K562 (cell line): ENCODE data around the gene MEGF9. TPM values are rescaled to one million over a fixed set of nuclear protein-coding genes. Genes with fewer than 3 reads are reported as not detected.

ENCODE experiments used
- ARID1B ChIP-seq: fragments of 450-650 bp; IDR thresholded peaks from 2 replicates; pipeline ENCODE4 v1.6.1; 2016; ENCODE audit warnings: antibody characterized with exemption, mild to moderate bottlenecking, inconsistent platforms
- EHMT2 ChIP-seq: fragments of 450-650 bp; IDR thresholded peaks from 2 replicates; pipeline ENCODE4 v1.6.1; 2018; ENCODE audit warnings: antibody characterized with exemption
- GABPA ChIP-seq: fragments of 200-800 bp; sonication (Bioruptor generic); conservative IDR thresholded peaks from 2 replicates; pipeline ENCODE4 v1.6.1; 2016; ENCODE audit warnings: low read depth, missing genetic modification characterization, missing compliant biosample characterization
- IFI16 ChIP-seq: fragments of 250-450 bp; sonication (Bioruptor Pico); IDR thresholded peaks from 2 replicates; pipeline ENCODE4 v2.1.2; 2022; ENCODE audit warnings: mild to moderate bottlenecking, inconsistent platforms
- LEF1 ChIP-seq: fragments of 450-650 bp; IDR thresholded peaks from 2 replicates; pipeline ENCODE4 v1.6.1; 2016; ENCODE audit warnings: mild to moderate bottlenecking
- NCOR1 ChIP-seq: fragments of 450-650 bp; IDR thresholded peaks from 2 replicates; pipeline ENCODE4 v1.6.1; 2016; ENCODE audit warnings: mild to moderate bottlenecking, moderate library complexity
- NR2C1 ChIP-seq, 2 experiments: fragments of 450-650 bp; IDR thresholded peaks; 2 replicates each; pipeline ENCODE4 v1.6.1; 2017; ENCODE audit warnings: mild to moderate bottlenecking in 2 of 2, antibody characterized with exemption in 1 of 2, inconsistent platforms in 1 of 2, missing compliant biosample characterization in 1 of 2, missing genetic modification characterization in 1 of 2
- PHF8 ChIP-seq: fragments of 200-600 bp; sonication (generic); IDR thresholded peaks from 2 replicates; pipeline ENCODE4 v1.6.1; 2012; ENCODE audit warnings: mixed run types, mild to moderate bottlenecking, inconsistent platforms, low read length, moderate library complexity, borderline replicate concordance
- SMARCA4 ChIP-seq: fragments of 450-650 bp; IDR thresholded peaks from 2 replicates; pipeline ENCODE4 v1.6.1; 2016
- SP2 ChIP-seq: IDR thresholded peaks from 2 replicates; pipeline ENCODE4 v1.6.1; 2011; ENCODE audit warnings: mild to moderate bottlenecking, low read depth, low read length, moderate library complexity; ENCODE audit not compliant: poor library complexity, severe bottlenecking; ENCODE audit errors: extremely low read depth
- TAF15 ChIP-seq: fragments of 200-400 bp; formaldehyde crosslinking; IDR thresholded peaks from 2 replicates; pipeline ENCODE4 v1.6.1; 2017; ENCODE audit warnings: mild to moderate bottlenecking, low read depth, low read length, moderate library complexity
- TCF7L2 ChIP-seq: fragments of 150-350 bp; IDR thresholded peaks from 2 replicates; pipeline ENCODE4 v1.6.1; 2016; ENCODE audit warnings: low read depth, mild to moderate bottlenecking, low read length, moderate library complexity
- ZNF384 ChIP-seq: IDR thresholded peaks from 2 replicates; pipeline ENCODE4 v1.6.1; 2012; ENCODE audit warnings: low read depth, low read length, improper control_type of control experiment
- polyA plus RNA-seq, 8 experiments: library from polyadenylated mRNA; depleted of rRNA in 4 of 8; stranded (reverse) in 5 of 8; unstranded in 3 of 8; fragments of >200 nt; fragmentation: Nextera tagmentation in 2 of 8; fragmentation: Illumina TruSeq in 1 of 8; extraction: Ambion mirVana in 2 of 8; extraction: Trizol in 1 of 8; gene quantifications; 2 replicates each; pipeline versions ENCODE4 v1.2.1 to v1.2.3, GENCODE V29; 2011 to 2014; ENCODE audit warnings: inconsistent platforms in 1 of 8, missing spikeins in 1 of 8
- total RNA-seq, 7 experiments: library from RNA; depleted of rRNA in 6 of 7; stranded (reverse); fragments of >200 nt in 6 of 7; fragmentation: Illumina TruSeq in 2 of 7; extraction: Trizol in 2 of 7; gene quantifications; 2 replicates each; pipeline versions ENCODE4 v1.2.1 to v1.2.3, GENCODE V29; 2011 to 2021; ENCODE audit warnings: low replicate concordance in 1 of 7
- TF ChIP-seq, protein P1 (sequence below): fragments of 250-450 bp; sonication (Bioruptor Pico); IDR thresholded peaks from 2 replicates; pipeline ENCODE4 v1.5.0; 2022; ENCODE audit warnings: mild to moderate bottlenecking
- TF ChIP-seq, protein P2 (sequence below): sonication (generic); formaldehyde crosslinking; IDR thresholded peaks from 2 replicates; pipeline ENCODE4 v1.8.0; 2022; ENCODE audit warnings: missing genetic modification reagents, mild to moderate bottlenecking, moderate library complexity, borderline replicate concordance
- TF ChIP-seq, protein P3 (sequence below): sonication (generic); formaldehyde crosslinking; IDR thresholded peaks from 2 replicates; pipeline ENCODE4 v1.9.0; 2022; ENCODE audit warnings: mild to moderate bottlenecking, missing genetic modification reagents
- TF ChIP-seq, protein P4 (sequence below): sonication (generic); formaldehyde crosslinking; IDR thresholded peaks from 2 replicates; pipeline ENCODE4 v1.8.1; 2023; ENCODE audit warnings: mild to moderate bottlenecking, missing genetic modification reagents, moderate library complexity

The MEGF9 gene
- total and polyA plus RNA-seq, 9 of the 15 experiments (the other 6 are each of a cell fraction or from before 2014, with no cell fraction given), result 2.1 to 6.2 (median 3.8) TPM

DNA sequence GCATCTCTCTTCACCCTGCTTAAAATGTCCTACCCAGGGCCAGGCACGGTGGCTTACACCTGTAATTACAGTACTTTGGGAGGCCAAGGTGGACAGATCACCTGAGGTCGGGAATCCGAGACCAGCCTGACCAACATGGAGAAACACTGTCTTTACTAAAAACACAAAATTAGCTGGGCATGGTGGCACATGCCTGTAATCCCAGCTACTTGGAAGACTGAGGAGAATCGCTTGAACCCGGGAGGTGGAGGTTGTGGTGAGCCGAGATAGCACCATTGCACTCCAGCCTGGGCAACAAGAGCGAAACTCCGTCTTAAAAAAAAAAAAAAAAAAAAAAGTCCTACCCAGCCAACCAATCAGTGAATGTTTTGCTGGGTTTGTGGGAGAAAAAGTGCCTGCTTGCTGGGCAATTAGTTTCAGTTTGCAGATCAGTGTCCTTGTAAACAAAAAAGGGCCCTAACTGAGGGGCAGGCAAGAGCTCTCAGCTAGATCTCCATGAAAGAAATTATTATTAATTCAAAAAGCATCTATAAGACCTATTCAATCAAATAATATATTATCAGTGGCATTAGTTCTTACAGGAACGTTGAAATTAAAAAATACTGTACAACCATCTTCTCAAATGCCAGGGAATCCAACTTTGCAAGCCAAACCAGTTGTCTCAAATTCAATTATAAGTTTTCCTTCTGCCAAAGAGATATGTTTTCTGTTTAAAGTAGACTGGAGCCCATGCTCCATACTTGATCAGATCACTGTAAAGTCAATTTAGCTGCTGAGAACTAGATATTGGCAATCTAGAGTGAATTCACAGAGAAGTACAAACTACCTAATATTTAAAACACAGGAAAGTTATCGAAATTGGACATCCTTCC, 3.9 kb downstream of the MEGF9 start (continued):
- TF ChIP-seq TCF7L2 (no peak), ZNF384 (peak; percentile 97), TAF15 (no peak), NCOR1 (no peak), SP2 (no peak), PHF8 (peak; percentile 21; the same call in 1 of the 2 replicates), SMARCA4 (0 out of 2 replicates have a peak, but pooled peaks have one; percentile 29), IFI16 (no peak), GABPA (tag) (0 out of 2 replicates have a peak, but pooled peaks have one; percentile 14), LEF1 (no peak), NR2C1 (IDR thresholded peaks at IDR 0.05) (no peak), NR2C1 (tag; IDR thresholded peaks at IDR 0.05) (peak; percentile 14; the same call in 1 of the 2 replicates), EHMT2 (no peak), ARID1B (0 out of 2 replicates have a peak, but pooled peaks have one; percentile 39)
- TF ChIP-seq, protein P1, sequence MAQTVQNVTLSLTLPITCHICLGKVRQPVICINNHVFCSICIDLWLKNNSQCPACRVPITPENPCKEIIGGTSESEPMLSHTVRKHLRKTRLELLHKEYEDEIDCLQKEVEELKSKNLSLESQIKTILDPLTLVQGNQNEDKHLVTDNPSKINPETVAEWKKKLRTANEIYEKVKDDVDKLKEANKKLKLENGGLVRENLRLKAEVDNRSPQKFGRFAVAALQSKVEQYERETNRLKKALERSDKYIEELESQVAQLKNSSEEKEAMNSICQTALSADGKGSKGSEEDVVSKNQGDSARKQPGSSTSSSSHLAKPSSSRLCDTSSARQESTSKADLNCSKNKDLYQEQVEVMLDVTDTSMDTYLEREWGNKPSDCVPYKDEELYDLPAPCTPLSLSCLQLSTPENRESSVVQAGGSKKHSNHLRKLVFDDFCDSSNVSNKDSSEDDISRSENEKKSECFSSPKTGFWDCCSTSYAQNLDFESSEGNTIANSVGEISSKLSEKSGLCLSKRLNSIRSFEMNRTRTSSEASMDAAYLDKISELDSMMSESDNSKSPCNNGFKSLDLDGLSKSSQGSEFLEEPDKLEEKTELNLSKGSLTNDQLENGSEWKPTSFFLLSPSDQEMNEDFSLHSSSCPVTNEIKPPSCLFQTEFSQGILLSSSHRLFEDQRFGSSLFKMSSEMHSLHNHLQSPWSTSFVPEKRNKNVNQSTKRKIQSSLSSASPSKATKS (CRISPR knock-in tag), result no peak
- TF ChIP-seq, protein P2, sequence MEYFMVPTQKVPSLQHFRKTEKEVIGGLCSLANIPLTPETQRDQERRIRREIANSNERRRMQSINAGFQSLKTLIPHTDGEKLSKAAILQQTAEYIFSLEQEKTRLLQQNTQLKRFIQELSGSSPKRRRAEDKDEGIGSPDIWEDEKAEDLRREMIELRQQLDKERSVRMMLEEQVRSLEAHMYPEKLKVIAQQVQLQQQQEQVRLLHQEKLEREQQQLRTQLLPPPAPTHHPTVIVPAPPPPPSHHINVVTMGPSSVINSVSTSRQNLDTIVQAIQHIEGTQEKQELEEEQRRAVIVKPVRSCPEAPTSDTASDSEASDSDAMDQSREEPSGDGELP (CRISPR knock-in tag), result no peak
- TF ChIP-seq, protein P3, sequence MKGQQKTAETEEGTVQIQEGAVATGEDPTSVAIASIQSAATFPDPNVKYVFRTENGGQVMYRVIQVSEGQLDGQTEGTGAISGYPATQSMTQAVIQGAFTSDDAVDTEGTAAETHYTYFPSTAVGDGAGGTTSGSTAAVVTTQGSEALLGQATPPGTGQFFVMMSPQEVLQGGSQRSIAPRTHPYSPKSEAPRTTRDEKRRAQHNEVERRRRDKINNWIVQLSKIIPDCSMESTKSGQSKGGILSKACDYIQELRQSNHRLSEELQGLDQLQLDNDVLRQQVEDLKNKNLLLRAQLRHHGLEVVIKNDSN (CRISPR knock-in tag), result no peak
- TF ChIP-seq, protein P4, sequence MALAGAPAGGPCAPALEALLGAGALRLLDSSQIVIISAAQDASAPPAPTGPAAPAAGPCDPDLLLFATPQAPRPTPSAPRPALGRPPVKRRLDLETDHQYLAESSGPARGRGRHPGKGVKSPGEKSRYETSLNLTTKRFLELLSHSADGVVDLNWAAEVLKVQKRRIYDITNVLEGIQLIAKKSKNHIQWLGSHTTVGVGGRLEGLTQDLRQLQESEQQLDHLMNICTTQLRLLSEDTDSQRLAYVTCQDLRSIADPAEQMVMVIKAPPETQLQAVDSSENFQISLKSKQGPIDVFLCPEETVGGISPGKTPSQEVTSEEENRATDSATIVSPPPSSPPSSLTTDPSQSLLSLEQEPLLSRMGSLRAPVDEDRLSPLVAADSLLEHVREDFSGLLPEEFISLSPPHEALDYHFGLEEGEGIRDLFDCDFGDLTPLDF, result no peak
